ENCODE results near the gene CRYGN. TPM values are rescaled to one million over a fixed set of nuclear protein-coding genes. Genes with fewer than 3 reads are reported as not detected.

CRYGN gene
- total and polyA plus RNA-seq, 2 of the 13 experiments (the other 11 are each of a cell fraction or from before 2014, with no cell fraction given): 0.11 TPM; not detected in 1

DNA sequence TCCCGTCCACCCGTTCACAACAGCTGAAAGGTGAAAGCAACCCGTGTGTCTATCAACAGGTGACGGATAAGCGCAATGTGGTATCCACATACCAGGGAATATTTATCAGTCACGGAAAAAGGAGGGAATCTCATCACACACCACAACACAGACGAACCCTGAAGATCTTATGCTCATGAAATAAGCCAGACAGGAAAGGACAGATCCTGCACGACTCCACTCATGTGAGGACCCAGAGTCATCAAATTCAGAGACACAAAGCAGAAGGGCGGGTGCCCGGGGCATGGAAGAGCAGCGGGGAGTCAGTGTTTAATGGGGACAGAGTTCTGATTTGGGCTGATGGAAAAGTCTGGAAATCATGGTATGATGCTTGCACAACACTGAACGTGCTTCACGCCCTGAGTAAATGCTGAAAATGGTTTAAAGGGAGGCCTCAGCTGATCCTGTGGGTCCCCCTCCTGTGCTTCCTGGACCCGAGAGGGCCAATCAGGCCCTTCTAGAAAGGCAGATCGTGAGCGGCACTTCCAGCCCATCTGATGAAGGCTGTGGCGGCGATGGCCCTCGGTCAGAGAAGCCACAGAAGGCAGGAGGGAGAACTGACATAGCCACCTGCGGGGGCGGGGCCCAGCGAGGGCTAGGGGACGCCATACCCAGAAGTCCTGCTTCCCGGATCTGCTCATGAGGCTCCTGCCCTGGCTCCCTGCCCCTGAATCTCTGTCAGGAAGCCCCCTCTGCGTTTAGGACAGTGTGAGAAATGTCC, 49.2 kb downstream of the CRYGN start (continued):
- TF ChIP-seq, protein P1, sequence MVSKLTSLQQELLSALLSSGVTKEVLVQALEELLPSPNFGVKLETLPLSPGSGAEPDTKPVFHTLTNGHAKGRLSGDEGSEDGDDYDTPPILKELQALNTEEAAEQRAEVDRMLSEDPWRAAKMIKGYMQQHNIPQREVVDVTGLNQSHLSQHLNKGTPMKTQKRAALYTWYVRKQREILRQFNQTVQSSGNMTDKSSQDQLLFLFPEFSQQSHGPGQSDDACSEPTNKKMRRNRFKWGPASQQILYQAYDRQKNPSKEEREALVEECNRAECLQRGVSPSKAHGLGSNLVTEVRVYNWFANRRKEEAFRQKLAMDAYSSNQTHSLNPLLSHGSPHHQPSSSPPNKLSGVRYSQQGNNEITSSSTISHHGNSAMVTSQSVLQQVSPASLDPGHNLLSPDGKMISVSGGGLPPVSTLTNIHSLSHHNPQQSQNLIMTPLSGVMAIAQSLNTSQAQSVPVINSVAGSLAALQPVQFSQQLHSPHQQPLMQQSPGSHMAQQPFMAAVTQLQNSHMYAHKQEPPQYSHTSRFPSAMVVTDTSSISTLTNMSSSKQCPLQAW (CRISPR knock-in tag; IDR thresholded peaks at IDR 0.05): no peak
- no peak for TF ChIP-seq ZBTB20 (CRISPR knock-in tag; IDR thresholded peaks at IDR 0.05; ENCODE audit: borderline replicate concordance, low read depth)
- no peak for TF ChIP-seq ZSCAN12 (CRISPR knock-in tag; IDR thresholded peaks at IDR 0.05)
- TF ChIP-seq ZNF136 (CRISPR knock-in tag; IDR thresholded peaks at IDR 0.05; ENCODE audit: low read depth): no peak
- TF ChIP-seq ZNF33A (CRISPR knock-in tag; IDR thresholded peaks at IDR 0.05; ENCODE audit: borderline replicate concordance): no peak
- TF ChIP-seq, protein P2, sequence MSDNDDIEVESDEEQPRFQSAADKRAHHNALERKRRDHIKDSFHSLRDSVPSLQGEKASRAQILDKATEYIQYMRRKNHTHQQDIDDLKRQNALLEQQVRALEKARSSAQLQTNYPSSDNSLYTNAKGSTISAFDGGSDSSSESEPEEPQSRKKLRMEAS (IDR thresholded peaks at IDR 0.05): no peak
- no peak for TF ChIP-seq ZMYM2 (CRISPR knock-in tag; IDR thresholded peaks at IDR 0.05)

DNA sequence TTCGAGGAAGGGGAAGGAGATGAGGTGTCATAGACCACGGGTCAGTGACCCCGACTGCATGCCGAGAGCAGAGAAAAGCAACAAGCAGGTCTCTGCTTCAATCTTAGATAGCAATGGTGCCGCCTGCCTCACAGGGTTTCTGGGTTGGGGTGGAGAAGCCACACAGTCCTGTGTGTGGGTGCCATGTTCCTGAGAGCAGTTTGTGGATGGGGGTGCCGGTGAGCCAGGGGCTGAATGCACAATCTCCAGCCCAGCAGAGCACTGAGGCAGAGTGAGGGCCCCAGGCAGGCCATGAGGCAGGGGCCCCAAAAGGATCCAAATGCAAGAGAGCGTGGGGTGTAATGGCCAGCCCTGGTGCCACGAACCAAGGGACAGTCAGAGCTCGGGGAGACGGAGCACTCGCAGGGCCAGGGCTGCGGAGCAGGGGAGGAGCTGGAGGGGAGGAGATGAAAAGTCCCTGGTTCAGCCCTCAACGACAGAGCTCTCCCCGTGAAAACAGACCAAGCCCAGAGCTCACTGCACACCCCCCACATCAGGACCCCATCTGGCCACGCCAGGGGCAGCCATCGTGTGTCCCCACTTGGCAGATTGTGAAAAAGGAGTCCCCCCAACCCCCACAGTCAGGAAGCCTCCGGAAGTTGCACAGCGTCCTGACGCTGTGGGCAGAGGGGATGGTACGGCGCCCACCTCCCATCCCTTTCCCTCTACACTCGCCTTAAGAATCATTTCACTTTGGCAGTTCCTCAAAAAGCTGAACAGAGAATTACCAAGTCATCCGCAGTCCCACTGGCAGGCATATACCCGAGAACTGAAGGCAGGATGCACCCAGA, 50.0 kb downstream of the CRYGN start:
- H3K27ac ChIP-seq (ENCODE audit: extremely low read length, insufficient read depth, low read length): no peak overlapping the region
- no TSS peak for BruUV-seq (replicated peaks)
- intact Hi-C loops (cut with micrococcal nuclease; ENCODE audit: unreplicated experiment) (no loop called here), in situ Hi-C loops (cut with HindIII; ENCODE audit: extremely low pct_ligation_motif_present, low pct_unique_long_range_greater_than_20kb) (no loop called here)
- CTCF ChIA-PET (ENCODE audit: low intra/inter-chr PET ratio, low total read pairs): no interaction called here
- no peaks in the 10 kb centered on the region for H3K36me3 ChIP-seq (replicated peaks in 1 of 2; ENCODE audit: control insufficient read depth in 1 of 2, insufficient read depth in 2 of 2, low read length in 2 of 2)
- H2AFZ ChIP-seq (ENCODE audit: low read length): no peak overlapping the region
- no peaks in the 10 kb centered on the region for H3K4me1 ChIP-seq (ENCODE audit: insufficient read depth, low read length)
- H3K27me3 ChIP-seq (ENCODE audit: control insufficient read depth in 1 of 2, insufficient read depth in 2 of 2, low read length in 2 of 2): peaks cover 23 to 97% of the 10 kb centered on the region in 2 experiments; a peak in 4 of 5 replicates
- H3K9ac ChIP-seq (ENCODE audit: insufficient read depth, low read depth, low read length): no peak overlapping the region
- no peak for FAIRE-seq
- H4K20me1 ChIP-seq (ENCODE audit: insufficient read depth, low read length): no peaks in the 10 kb centered on the region
- POLR2A ChIA-PET: no interaction called here
- no peaks in the 10 kb centered on the region for H3K79me2 ChIP-seq (ENCODE audit: insufficient read depth, low read length)
- DNase-seq (ENCODE audit: low spot score): no peak
- no peaks in the 10 kb centered on the region for H3K9me3 ChIP-seq (ENCODE audit: low read length)
- WGBS (ENCODE audit: low lambda C conversion rate): 42% methylated on average over 17 of the region's 24 CpGs
- no peak for ATAC-seq
- H3K4me3 ChIP-seq (replicated peaks in 1 of 3; ENCODE audit: insufficient read depth in 1 of 3, low read depth in 2 of 3, low read length in 3 of 3): no peak overlapping the region
- no peak overlapping the region for H3K4me2 ChIP-seq (ENCODE audit: low read depth, low read length)
- TF ChIP-seq MTF2 (CRISPR knock-in tag; IDR thresholded peaks at IDR 0.05; ENCODE audit: borderline replicate concordance): no peak
- no peak for TF ChIP-seq PAX8 (CRISPR knock-in tag; IDR thresholded peaks at IDR 0.05; ENCODE audit: borderline replicate concordance)
- no peak for TF ChIP-seq ZNF292 (CRISPR knock-in tag; IDR thresholded peaks at IDR 0.05; ENCODE audit: borderline replicate concordance, low read depth)
- no peak for TF ChIP-seq TBP (CRISPR knock-in tag; IDR thresholded peaks at IDR 0.05)
- TF ChIP-seq, protein P3, sequence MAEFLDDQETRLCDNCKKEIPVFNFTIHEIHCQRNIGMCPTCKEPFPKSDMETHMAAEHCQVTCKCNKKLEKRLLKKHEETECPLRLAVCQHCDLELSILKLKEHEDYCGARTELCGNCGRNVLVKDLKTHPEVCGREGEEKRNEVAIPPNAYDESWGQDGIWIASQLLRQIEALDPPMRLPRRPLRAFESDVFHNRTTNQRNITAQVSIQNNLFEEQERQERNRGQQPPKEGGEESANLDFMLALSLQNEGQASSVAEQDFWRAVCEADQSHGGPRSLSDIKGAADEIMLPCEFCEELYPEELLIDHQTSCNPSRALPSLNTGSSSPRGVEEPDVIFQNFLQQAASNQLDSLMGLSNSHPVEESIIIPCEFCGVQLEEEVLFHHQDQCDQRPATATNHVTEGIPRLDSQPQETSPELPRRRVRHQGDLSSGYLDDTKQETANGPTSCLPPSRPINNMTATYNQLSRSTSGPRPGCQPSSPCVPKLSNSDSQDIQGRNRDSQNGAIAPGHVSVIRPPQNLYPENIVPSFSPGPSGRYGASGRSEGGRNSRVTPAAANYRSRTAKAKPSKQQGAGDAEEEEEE (CRISPR knock-in tag; IDR thresholded peaks at IDR 0.05; ENCODE audit: borderline replicate concordance): no peak
- TF ChIP-seq KLF6 (CRISPR knock-in tag; IDR thresholded peaks at IDR 0.05): no peak
- TF ChIP-seq NR2C2 (CRISPR knock-in tag; IDR thresholded peaks at IDR 0.05; ENCODE audit: borderline replicate concordance): no peak
- TF ChIP-seq, protein P4, sequence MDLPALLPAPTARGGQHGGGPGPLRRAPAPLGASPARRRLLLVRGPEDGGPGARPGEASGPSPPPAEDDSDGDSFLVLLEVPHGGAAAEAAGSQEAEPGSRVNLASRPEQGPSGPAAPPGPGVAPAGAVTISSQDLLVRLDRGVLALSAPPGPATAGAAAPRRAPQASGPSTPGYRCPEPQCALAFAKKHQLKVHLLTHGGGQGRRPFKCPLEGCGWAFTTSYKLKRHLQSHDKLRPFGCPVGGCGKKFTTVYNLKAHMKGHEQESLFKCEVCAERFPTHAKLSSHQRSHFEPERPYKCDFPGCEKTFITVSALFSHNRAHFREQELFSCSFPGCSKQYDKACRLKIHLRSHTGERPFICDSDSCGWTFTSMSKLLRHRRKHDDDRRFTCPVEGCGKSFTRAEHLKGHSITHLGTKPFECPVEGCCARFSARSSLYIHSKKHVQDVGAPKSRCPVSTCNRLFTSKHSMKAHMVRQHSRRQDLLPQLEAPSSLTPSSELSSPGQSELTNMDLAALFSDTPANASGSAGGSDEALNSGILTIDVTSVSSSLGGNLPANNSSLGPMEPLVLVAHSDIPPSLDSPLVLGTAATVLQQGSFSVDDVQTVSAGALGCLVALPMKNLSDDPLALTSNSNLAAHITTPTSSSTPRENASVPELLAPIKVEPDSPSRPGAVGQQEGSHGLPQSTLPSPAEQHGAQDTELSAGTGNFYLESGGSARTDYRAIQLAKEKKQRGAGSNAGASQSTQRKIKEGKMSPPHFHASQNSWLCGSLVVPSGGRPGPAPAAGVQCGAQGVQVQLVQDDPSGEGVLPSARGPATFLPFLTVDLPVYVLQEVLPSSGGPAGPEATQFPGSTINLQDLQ (CRISPR knock-in tag; IDR thresholded peaks at IDR 0.05): no peak
